OCI-LY1 (cell line): ENCODE measurements around the gene BTBD17.

Experiments
- EZH2 ChIP-seq: fragments of 200-600 bp; sonication (generic), shearing (Covaris generic); IDR thresholded peaks from 2 replicates; pipeline ENCODE4 v1.8.0; 2017; ENCODE audit warnings: borderline replicate concordance, mixed run types, mild to moderate bottlenecking, antibody characterized with exemption, low read length, moderate library complexity, mixed read lengths
- TF ChIP-seq, protein P1 (sequence below): fragments of 200-600 bp; sonication (generic), shearing (Covaris generic); IDR thresholded peaks from 2 replicates; pipeline ENCODE4 v1.5.1; 2017; ENCODE audit warnings: mild to moderate bottlenecking, antibody characterized with exemption, low read length, moderate library complexity, mixed read lengths

DNA sequence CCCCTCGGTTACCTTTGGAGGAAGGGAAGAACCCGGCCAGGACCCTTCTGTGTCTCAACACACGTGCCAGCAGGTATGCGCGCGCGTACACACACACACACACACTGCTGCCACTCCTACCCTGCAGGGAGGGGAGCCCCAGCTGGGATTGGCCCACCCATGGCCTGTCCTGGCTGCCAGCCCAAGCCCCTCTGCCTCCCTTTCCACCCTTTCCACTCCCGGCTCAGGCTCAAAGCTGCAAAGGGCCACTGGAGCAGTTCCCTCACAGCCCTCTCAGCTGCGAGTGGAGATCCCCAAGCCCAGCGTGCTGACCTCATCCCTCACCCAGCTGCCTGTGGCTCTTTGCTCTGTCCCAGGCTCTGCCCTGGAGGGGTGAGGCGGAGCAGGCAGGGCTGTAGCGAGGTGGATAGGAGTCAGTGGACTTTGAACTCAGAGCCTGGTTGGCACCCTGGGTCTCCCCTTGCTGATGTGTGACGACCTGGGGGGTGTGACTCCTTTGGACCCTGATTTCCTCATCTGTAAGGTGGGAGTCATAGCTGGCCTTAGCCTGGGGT, 21.1 kb downstream of the BTBD17 start:
- TF ChIP-seq, protein P1, sequence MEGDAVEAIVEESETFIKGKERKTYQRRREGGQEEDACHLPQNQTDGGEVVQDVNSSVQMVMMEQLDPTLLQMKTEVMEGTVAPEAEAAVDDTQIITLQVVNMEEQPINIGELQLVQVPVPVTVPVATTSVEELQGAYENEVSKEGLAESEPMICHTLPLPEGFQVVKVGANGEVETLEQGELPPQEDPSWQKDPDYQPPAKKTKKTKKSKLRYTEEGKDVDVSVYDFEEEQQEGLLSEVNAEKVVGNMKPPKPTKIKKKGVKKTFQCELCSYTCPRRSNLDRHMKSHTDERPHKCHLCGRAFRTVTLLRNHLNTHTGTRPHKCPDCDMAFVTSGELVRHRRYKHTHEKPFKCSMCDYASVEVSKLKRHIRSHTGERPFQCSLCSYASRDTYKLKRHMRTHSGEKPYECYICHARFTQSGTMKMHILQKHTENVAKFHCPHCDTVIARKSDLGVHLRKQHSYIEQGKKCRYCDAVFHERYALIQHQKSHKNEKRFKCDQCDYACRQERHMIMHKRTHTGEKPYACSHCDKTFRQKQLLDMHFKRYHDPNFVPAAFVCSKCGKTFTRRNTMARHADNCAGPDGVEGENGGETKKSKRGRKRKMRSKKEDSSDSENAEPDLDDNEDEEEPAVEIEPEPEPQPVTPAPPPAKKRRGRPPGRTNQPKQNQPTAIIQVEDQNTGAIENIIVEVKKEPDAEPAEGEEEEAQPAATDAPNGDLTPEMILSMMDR, result no peak
- no peak for TF ChIP-seq EZH2
